Measurements from ENCODE around the gene ZNF117.
A peak's percentile ranks its signal among the peaks of the same experiment; 100 is the strongest.

- TF ChIP-seq CTCF (conservative IDR thresholded peaks at IDR 0.05) (peak; percentile 86), EZH2 (IDR thresholded peaks at IDR 0.05; ENCODE audit: low read depth) (no peak)
Observed at GRCh38 chr7:64951250-64951848, 39.5 kb downstream of the ZNF117 start.

Measured in PC-9 (cell line).